ENCODE data around the gene ABCC11. TPM values are rescaled to one million over a fixed set of nuclear protein-coding genes. Genes with fewer than 3 reads are reported as not detected.

The ABCC11 gene
- total and polyA plus RNA-seq, 4 donors: 0.22 to 0.71 (median 0.44) TPM

DNA sequence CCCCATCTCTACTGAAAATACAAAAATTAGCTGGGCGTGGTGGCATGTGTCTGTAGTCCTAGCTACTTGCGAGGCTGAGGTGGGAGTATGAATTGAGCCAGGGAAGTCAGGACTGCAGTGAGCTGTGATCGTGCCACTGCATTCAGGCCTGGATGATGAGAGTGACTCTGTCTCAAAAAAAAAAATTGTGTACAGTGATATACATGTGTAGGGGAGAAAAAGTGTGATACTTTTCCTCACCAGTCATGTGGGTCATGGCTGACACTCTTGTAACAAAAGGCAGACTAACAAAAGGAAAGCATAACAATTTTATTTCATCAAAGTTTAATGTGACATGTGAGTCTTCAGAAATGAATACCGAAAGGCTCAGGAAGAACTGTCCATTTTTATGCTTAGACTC lies 89.5 kb downstream of the ABCC11 start:
- no peaks in the 10 kb centered on the region for H3K36me3 ChIP-seq (ENCODE audit: control insufficient read depth, insufficient read depth, low read length)
- DNase-seq (ENCODE audit: low read depth in 4 of 6, low spot score in 6 of 6): no peak
- peaks cover 12% of the 10 kb centered on the region for H3K4me1 ChIP-seq (ENCODE audit: control insufficient read depth, insufficient read depth, low read length)
- H3K27ac ChIP-seq (ENCODE audit: low read depth, low read length): no peak overlapping the region
- H3K9me3 ChIP-seq (ENCODE audit: control insufficient read depth, insufficient read depth, low read length): no peaks in the 10 kb centered on the region
- 96% methylated on average over 4 of the region's 4 CpGs for WGBS (ENCODE audit: insufficient coverage)
- peaks cover 3% of the 10 kb centered on the region for H3K27me3 ChIP-seq (ENCODE audit: control insufficient read depth, insufficient read depth, low read length)
- H3K4me3 ChIP-seq (ENCODE audit: low read depth, low read length): no peak overlapping the region

DNA sequence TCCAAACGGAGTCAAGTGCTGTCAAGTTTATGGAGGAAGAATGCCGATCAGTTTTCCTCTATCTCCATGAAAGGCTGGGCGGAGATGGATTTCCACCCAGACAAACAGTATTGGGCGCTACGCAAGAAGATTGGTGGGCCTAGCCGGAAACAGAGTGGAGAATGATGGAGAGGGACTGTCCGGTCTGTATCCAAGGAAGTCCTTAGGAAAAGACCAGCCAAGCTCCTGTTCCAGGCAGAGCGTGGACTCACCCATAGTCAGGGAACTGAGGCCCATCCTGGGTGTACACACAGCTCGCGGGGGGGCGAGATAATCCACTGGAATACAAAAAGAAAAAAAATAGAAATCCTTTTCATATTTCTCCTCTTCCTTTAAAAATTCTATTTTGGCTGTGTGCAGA lies 90.0 kb downstream of the ABCC11 start:
- Histone ChIP-seq H3K9me3 (ENCODE audit: control insufficient read depth, insufficient read depth, low read length) (no peaks in the 10 kb centered on the region), H3K27ac (ENCODE audit: low read depth, low read length) (no peak overlapping the region), H3K36me3 (ENCODE audit: control insufficient read depth, insufficient read depth, low read length) (no peaks in the 10 kb centered on the region), H3K4me1 (ENCODE audit: control insufficient read depth, insufficient read depth, low read length) (peaks cover 12% of the 10 kb centered on the region), H3K4me3 (ENCODE audit: low read depth, low read length) (no peak overlapping the region), H3K27me3 (ENCODE audit: control insufficient read depth, insufficient read depth, low read length) (peaks cover 3% of the 10 kb centered on the region)
- 91% methylated on average over 4 of the region's 11 CpGs for WGBS (ENCODE audit: insufficient coverage)
- DNase-seq (ENCODE audit: low read depth in 4 of 6, low spot score in 6 of 6): no peak

DNA sequence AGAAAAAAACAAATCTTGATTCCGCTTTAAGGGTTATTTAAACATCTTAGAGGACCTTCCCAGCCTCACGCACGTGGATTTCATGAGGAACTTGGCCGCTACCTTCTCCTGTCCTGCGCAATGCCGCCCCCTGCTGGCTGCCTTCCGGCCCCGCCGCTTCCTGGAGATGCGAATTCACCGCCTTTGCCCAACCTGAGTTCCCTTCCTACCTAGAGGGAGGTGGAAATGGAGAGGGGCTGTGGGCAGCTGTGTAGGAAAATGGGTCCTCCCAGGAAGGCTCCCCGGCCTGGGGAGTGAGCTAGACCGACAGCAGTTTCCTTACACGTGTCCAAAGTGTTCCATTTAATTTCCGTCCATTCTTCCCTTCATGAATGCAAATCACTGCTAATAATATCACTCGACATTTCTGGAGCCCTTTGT lies 90.5 kb downstream of the ABCC11 start:
- 7% methylated on average over 9 of the region's 16 CpGs for WGBS (ENCODE audit: insufficient coverage)
- Histone ChIP-seq H3K4me1 (ENCODE audit: control insufficient read depth, insufficient read depth, low read length) (peaks cover 12% of the 10 kb centered on the region), H3K36me3 (ENCODE audit: control insufficient read depth, insufficient read depth, low read length) (no peaks in the 10 kb centered on the region), H3K27me3 (ENCODE audit: control insufficient read depth, insufficient read depth, low read length) (peaks cover 3% of the 10 kb centered on the region), H3K4me3 (ENCODE audit: low read depth, low read length) (no peak overlapping the region), H3K9me3 (ENCODE audit: control insufficient read depth, insufficient read depth, low read length) (no peaks in the 10 kb centered on the region), H3K27ac (ENCODE audit: low read depth, low read length) (no peak overlapping the region)
- DNase-seq (ENCODE audit: low read depth in 4 of 6, low spot score in 6 of 6): peak in 5 of 6 donors; percentile 58 to 95 (median 77)

DNA sequence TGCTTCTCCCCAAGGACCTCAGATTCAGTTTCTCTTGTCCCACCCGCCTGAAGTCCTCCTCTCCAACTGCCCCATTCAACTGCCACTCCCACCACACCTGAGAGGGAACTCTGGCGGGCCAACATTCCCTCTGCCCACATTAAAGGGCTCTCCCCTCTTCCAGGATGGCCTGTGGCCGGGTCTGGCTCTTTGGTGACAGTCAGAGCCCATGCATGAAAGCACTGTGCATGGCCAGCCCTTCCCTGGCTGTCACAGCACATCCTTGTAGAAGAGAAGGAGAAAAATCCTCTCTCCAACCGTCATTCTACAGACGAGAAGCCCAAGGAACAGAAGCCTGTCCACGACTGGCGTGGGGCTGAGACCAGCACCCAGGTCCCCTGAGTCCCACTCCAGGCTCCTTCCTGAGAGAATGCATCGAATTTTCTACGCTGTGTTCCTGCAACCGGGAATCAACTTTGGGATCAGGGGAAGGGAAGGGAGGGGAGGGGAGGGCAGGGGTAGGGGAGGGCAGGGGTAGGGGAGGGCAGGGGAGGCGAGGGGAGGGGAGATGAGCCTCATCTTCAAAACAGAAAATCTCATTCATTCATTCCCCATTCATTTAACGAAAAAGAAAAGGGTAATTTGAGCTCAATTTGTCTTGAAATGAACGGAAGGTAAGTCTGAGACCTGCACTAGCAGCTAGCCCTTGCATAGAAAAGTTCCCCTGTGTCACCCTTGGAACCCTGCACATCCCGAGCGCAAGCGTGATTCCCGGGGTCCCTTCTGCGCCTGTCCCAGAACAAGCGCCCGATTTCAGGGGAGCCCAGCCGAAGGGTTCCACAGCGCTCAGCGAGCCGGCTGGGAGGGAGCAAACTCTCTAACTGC lies 91.2 kb downstream of the ABCC11 start, which contains the start of gene ABCC12:
ABCC12 (minus strand) TSS at position 68 of the 864 bp plus-strand sequence. CDS start 9,569 bp downstream, outside the sequence.
- Histone ChIP-seq H3K36me3 (ENCODE audit: control insufficient read depth, insufficient read depth, low read length) (no peaks in the 10 kb centered on the region), H3K4me3 (ENCODE audit: low read depth, low read length) (no peak within 1 kb of the TSS), H3K27me3 (ENCODE audit: control insufficient read depth, insufficient read depth, low read length) (peaks cover 3% of the 10 kb centered on the region), H3K4me1 (ENCODE audit: control insufficient read depth, insufficient read depth, low read length) (peaks cover 12% of the 10 kb centered on the region), H3K9me3 (ENCODE audit: control insufficient read depth, insufficient read depth, low read length) (no peaks in the 10 kb centered on the region), H3K27ac (ENCODE audit: low read depth, low read length) (no peak within 1 kb of the TSS)
- WGBS (ENCODE audit: insufficient coverage): 47% methylated on average over 15 of the region's 24 CpGs
- no peak for DNase-seq (ENCODE audit: low read depth in 4 of 6, low spot score in 6 of 6)

DNA sequence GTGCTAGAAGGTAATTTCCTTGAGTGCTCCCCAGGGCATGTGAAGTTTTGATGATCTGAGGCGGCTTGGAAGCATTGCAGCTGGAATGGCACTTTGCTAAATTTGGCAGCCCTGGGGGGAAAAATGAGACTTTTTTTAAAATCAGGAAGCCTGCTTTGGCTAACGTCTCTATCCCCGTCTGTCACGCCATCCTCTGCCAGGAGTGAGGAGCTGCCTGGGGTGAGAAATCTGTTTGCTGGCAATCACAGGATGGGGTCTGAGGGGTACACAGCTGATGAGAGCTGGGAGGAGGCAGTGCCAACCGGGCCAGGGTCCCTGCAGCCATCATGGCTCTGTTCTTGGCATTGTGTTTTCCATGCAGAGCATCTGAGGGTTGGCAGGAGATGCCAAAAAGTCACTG lies 93.6 kb downstream of the ABCC11 start:
- Histone ChIP-seq H3K27me3 (ENCODE audit: control insufficient read depth, insufficient read depth, low read length) (peaks cover 3% of the 10 kb centered on the region), H3K27ac (ENCODE audit: low read depth, low read length) (no peak overlapping the region), H3K36me3 (ENCODE audit: control insufficient read depth, insufficient read depth, low read length) (no peaks in the 10 kb centered on the region), H3K4me3 (ENCODE audit: low read depth, low read length) (no peak overlapping the region), H3K9me3 (ENCODE audit: control insufficient read depth, insufficient read depth, low read length) (peaks cover under 1% of the 10 kb centered on the region), H3K4me1 (ENCODE audit: control insufficient read depth, insufficient read depth, low read length) (peaks cover 12% of the 10 kb centered on the region)
- WGBS (ENCODE audit: insufficient coverage): 48% methylated on average over 5 of the region's 5 CpGs
- DNase-seq (ENCODE audit: low read depth in 4 of 6, low spot score in 6 of 6): peak in 2 of 6 donors; percentile 81 to 95

DNA sequence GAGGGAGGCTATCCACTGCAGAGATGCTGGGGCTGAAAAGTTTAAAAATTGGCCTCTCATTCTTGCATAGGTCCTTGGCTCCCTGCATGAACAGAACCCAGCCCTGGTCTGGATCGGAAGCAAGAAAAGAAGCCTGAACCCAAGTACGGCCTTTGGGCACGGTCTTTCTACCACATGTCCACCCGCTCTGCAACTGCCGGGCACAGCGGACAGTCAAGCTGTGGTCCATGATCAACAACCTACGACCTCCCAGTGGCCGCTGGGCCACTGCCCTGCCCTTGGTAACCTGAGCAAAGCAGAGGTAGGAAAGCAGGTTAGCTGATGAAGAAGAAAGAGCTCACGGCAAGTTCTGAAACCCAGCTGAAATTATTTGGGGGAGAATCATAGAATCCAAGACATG lies 95.1 kb downstream of the ABCC11 start:
- no peak overlapping the region for H3K27ac ChIP-seq (ENCODE audit: low read depth, low read length)
- peaks cover 12% of the 10 kb centered on the region for H3K4me1 ChIP-seq (ENCODE audit: control insufficient read depth, insufficient read depth, low read length)
- 97% methylated on average over 9 of the region's 9 CpGs for WGBS (ENCODE audit: insufficient coverage)
- no peak for DNase-seq (ENCODE audit: low read depth in 4 of 6, low spot score in 6 of 6)
- peaks cover 1% of the 10 kb centered on the region for H3K9me3 ChIP-seq (ENCODE audit: control insufficient read depth, insufficient read depth, low read length)
- no peaks in the 10 kb centered on the region for H3K36me3 ChIP-seq (ENCODE audit: control insufficient read depth, insufficient read depth, low read length)
- no peak overlapping the region for H3K4me3 ChIP-seq (ENCODE audit: low read depth, low read length)
- peaks cover 2% of the 10 kb centered on the region for H3K27me3 ChIP-seq (ENCODE audit: control insufficient read depth, insufficient read depth, low read length)

DNA sequence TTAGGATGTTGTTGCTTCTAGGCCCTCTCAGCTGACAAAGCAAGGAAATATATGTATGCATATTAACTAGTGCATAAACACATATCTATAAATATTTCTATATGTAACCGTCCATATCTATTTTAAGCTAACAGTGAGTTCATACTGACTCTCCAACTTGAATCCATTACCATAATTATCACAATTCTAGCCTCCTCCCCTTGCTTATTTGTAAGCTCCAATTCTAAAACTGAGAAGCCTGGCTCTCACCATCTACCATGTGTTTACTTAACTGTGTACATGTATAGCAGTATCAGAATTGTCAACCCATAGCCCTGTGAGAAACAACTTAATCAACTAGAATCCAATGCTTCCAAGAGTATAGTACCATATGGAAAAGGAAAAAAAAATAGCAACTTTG lies 96.6 kb downstream of the ABCC11 start:
- Histone ChIP-seq H3K9me3 (ENCODE audit: control insufficient read depth, insufficient read depth, low read length) (peaks cover 1% of the 10 kb centered on the region), H3K36me3 (ENCODE audit: control insufficient read depth, insufficient read depth, low read length) (no peaks in the 10 kb centered on the region), H3K4me3 (ENCODE audit: low read depth, low read length) (no peak overlapping the region), H3K4me1 (ENCODE audit: control insufficient read depth, insufficient read depth, low read length) (peaks cover under 1% of the 10 kb centered on the region), H3K27me3 (ENCODE audit: control insufficient read depth, insufficient read depth, low read length) (no peaks in the 10 kb centered on the region), H3K27ac (ENCODE audit: low read depth, low read length) (no peak overlapping the region)
- DNase-seq (ENCODE audit: low read depth in 4 of 6, low spot score in 6 of 6): peak in 1 of 6 donors; percentile 66
- WGBS (ENCODE audit: insufficient coverage): no CpG with 5 or more reads among the region's 1 CpG

DNA sequence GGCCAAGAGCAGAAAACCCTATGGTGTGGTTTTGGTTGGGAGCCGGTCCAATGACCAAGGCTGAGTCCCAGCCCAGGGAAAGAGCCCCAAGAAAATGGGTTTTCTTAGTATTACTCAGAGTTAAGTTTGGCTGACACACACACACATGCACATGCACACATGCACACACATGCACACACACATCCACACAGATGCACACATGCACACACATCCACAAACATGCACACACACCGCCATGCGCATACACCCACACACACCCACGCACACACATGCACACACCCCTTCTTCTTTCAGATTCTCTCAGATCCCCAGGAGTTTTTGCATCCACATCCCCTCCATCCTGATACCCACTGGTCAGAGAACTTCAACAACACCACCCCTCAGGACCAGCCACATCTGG lies 100.6 kb downstream of the ABCC11 start:
- Histone ChIP-seq H3K4me1 (ENCODE audit: control insufficient read depth, insufficient read depth, low read length) (no peaks in the 10 kb centered on the region), H3K4me3 (ENCODE audit: low read depth, low read length) (no peak overlapping the region), H3K36me3 (ENCODE audit: control insufficient read depth, insufficient read depth, low read length) (no peaks in the 10 kb centered on the region), H3K27me3 (ENCODE audit: control insufficient read depth, insufficient read depth, low read length) (no peaks in the 10 kb centered on the region), H3K9me3 (ENCODE audit: control insufficient read depth, insufficient read depth, low read length) (peaks cover 1% of the 10 kb centered on the region), H3K27ac (ENCODE audit: low read depth, low read length) (no peak overlapping the region)
- DNase-seq (ENCODE audit: low read depth in 4 of 6, low spot score in 6 of 6): no peak
- WGBS (ENCODE audit: insufficient coverage): 95% methylated on average over 3 of the region's 4 CpGs

DNA sequence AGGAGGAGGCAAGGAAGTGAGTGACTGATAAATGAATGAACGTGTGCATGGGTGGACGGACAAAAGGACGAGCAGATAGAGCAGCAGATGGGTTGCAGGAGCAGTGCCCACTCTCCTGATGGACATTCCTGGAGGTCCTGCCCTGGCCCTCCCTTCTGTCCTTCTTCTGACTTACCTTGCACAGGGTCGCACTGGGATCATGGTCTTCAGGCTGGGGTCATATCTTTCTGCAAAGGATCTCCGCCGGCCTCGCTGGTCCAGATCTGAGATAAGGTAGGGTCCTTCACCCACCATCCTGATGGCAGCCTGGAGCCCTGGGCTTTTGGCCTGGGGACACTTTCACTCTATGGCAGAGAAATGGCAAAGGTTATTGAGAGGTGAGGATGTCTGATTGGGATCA lies 101.2 kb downstream of the ABCC11 start:
- no peaks in the 10 kb centered on the region for H3K4me1 ChIP-seq (ENCODE audit: control insufficient read depth, insufficient read depth, low read length)
- peaks cover 1% of the 10 kb centered on the region for H3K9me3 ChIP-seq (ENCODE audit: control insufficient read depth, insufficient read depth, low read length)
- WGBS (ENCODE audit: insufficient coverage): 95% methylated on average over 7 of the region's 7 CpGs
- no peak overlapping the region for H3K4me3 ChIP-seq (ENCODE audit: low read depth, low read length)
- H3K36me3 ChIP-seq (ENCODE audit: control insufficient read depth, insufficient read depth, low read length): no peaks in the 10 kb centered on the region
- DNase-seq (ENCODE audit: low read depth in 4 of 6, low spot score in 6 of 6): no peak
- no peaks in the 10 kb centered on the region for H3K27me3 ChIP-seq (ENCODE audit: control insufficient read depth, insufficient read depth, low read length)
- no peak overlapping the region for H3K27ac ChIP-seq (ENCODE audit: low read depth, low read length)

DNA sequence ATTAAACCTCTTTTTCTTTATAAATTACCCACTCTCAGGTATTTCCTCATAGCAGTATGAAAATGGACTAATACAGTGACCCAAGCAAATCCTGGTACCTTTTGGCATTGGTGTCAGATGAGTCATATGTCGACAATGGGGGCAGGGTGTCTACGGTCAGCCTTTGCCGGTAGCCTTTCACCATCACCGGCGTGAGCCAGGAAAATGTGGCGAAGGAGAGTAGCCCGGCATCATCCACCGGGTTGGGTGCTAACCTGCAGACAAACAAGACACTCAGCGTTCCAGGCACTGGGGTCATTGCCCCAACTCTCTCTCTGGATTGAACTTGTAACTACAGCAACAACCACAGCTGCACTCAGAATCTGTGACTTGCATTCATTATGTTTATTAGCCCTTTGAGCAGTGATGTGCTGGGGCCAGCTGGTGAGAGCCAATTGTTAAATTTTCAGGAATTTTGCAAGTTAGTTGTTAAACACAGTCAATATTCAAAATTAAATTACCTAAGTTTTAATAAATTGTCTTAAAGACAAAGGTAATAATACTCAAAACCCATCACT lies 103.4 kb downstream of the ABCC11 start:
- DNase-seq (ENCODE audit: low read depth in 4 of 6, low spot score in 6 of 6): no peak
- Histone ChIP-seq H3K36me3 (ENCODE audit: control insufficient read depth, insufficient read depth, low read length) (no peaks in the 10 kb centered on the region), H3K27ac (ENCODE audit: low read depth, low read length) (no peak overlapping the region), H3K9me3 (ENCODE audit: control insufficient read depth, insufficient read depth, low read length) (peaks cover 1% of the 10 kb centered on the region), H3K4me1 (ENCODE audit: control insufficient read depth, insufficient read depth, low read length) (peaks cover 4% of the 10 kb centered on the region), H3K27me3 (ENCODE audit: control insufficient read depth, insufficient read depth, low read length) (no peaks in the 10 kb centered on the region), H3K4me3 (ENCODE audit: low read depth, low read length) (no peak overlapping the region)
- WGBS (ENCODE audit: insufficient coverage): 45% methylated on average over 9 of the region's 9 CpGs
